Effector memory CD8-positive, alpha-beta T cell (primary cell): ENCODE measurements around the gene DENND4A.
"Not testable (repeated sequence)": the region's sequence is repeated elsewhere in the genome, so short reads cannot be mapped to it uniquely, and the experiment has no call there.

Source experiments
- ATAC-seq: fragments of 150-1000 bp; cut with Tn5 transposase; replicated peaks from 2 replicates; pipeline ENCODE4 v1.10.0; 2021; ENCODE audit warnings: mild to moderate bottlenecking, moderate library complexity
- DNase-seq, 3 experiments: peaks; one replicate each; pipeline ENCODE4 v3.0.0; 2021
- H3K27ac Mint-ChIP-seq, 2 donors: one replicate each; pipeline ENCODE4 v1.8.0; 2022; ENCODE audit warnings: mild to moderate bottlenecking in 2 of 2, mixed read lengths in 2 of 2, moderate library complexity in 2 of 2
- H3K27me3 Mint-ChIP-seq, 2 donors: one replicate each; pipeline ENCODE4 v1.8.0; 2022; ENCODE audit warnings: mixed read lengths in 2 of 2
- H3K36me3 Mint-ChIP-seq: one replicate; pipeline ENCODE4 v1.8.0; 2022; ENCODE audit warnings: mild to moderate bottlenecking, moderate library complexity, mixed read lengths; ENCODE audit not compliant: insufficient read depth
- H3K4me1 Mint-ChIP-seq, 2 donors: one replicate each; pipeline ENCODE4 v1.8.0; 2022; ENCODE audit warnings: low read depth in 2 of 2, mixed read lengths in 2 of 2
- H3K4me3 Mint-ChIP-seq, 2 donors: one replicate each; pipeline ENCODE4 v1.8.0; 2022; ENCODE audit warnings: mild to moderate bottlenecking in 2 of 2, mixed read lengths in 2 of 2, moderate library complexity in 2 of 2
- H3K9me3 Mint-ChIP-seq, 2 donors: one replicate each; pipeline ENCODE4 v1.8.0; 2022; ENCODE audit warnings: mixed read lengths in 2 of 2

Gene DENND4A

GRCh38 chr15:65790694-65791334 lies 1.3 kb downstream of the DENND4A start:
- Mint-ChIP-seq H3K9me3 (no peaks in the 10 kb centered on the region), H3K27me3 (no peaks in the 10 kb centered on the region), H3K4me1 (peaks cover 20 to 37% of the 10 kb centered on the region in 2 donors), H3K27ac (peak overlapping the region; percentile 98 to 99), H3K4me3 (peak overlapping the region; percentile 81 to 90), H3K36me3 (peaks cover 45% of the 10 kb centered on the region)
- DNase-seq: peak in 1 of 3 experiments; percentile 30
- ATAC-seq: no peak

- no peak for DNase-seq
- peaks cover 20 to 37% of the 10 kb centered on the region in 2 donors for H3K4me1 Mint-ChIP-seq
Observed at GRCh38 chr15:65789759-65790425, 2.2 kb downstream of the DENND4A start.

GRCh38 chr15:65789105-65789504 lies 3.0 kb downstream of the DENND4A start:
- DNase-seq (no peak), ATAC-seq (no peak)
- peaks cover 56% of the 10 kb centered on the region for H3K36me3 Mint-ChIP-seq
- H3K27ac Mint-ChIP-seq: peak overlapping the region; percentile 98 to 99
- no peaks in the 10 kb centered on the region for H3K27me3 Mint-ChIP-seq
- H3K4me3 Mint-ChIP-seq: peak overlapping the region; percentile 81 to 90
- no peaks in the 10 kb centered on the region for H3K9me3 Mint-ChIP-seq
- H3K4me1 Mint-ChIP-seq: peaks cover 20 to 38% of the 10 kb centered on the region in 2 donors

More at GRCh38 chr15:65789759-65790425, 2.2 kb downstream of the DENND4A start:
- Mint-ChIP-seq H3K27ac (peak overlapping the region; percentile 98 to 99), H3K36me3 (peaks cover 50% of the 10 kb centered on the region), H3K9me3 (no peaks in the 10 kb centered on the region), H3K27me3 (no peaks in the 10 kb centered on the region), H3K4me3 (peak overlapping the region; percentile 81 to 90)
- ATAC-seq: no peak

GRCh38 chr15:65787260-65787659 lies 4.8 kb downstream of the DENND4A start:
- peaks cover 17 to 37% of the 10 kb centered on the region in 2 donors for H3K4me1 Mint-ChIP-seq

GRCh38 chr15:65785151-65785550 lies 6.9 kb downstream of the DENND4A start:
- DNase-seq: no peak
- no peak overlapping the region for H3K4me3 Mint-ChIP-seq
- H3K9me3 Mint-ChIP-seq: no peaks in the 10 kb centered on the region
- peaks cover 31% of the 10 kb centered on the region for H3K36me3 Mint-ChIP-seq
- H3K27me3 Mint-ChIP-seq: no peaks in the 10 kb centered on the region
- peaks cover 16 to 36% of the 10 kb centered on the region in 2 donors for H3K4me1 Mint-ChIP-seq
- ATAC-seq: no peak
- H3K27ac Mint-ChIP-seq: peak overlapping the region in 1 of 2 donors; percentile 70

More at GRCh38 chr15:65787260-65787659, 4.8 kb downstream of the DENND4A start:
- Mint-ChIP-seq H3K27ac (peak overlapping the region; percentile 31 to 50), H3K9me3 (no peaks in the 10 kb centered on the region), H3K4me3 (peak overlapping the region; percentile 12 to 81), H3K36me3 (peaks cover 51% of the 10 kb centered on the region), H3K27me3 (no peaks in the 10 kb centered on the region)
- DNase-seq: no peak
- no peak for ATAC-seq

- Mint-ChIP-seq H3K27me3 (no peaks in the 10 kb centered on the region), H3K27ac (peak overlapping the region in 1 of 2 donors; percentile 36), H3K36me3 (peaks cover 31% of the 10 kb centered on the region), H3K4me1 (peaks cover 10 to 23% of the 10 kb centered on the region in 2 donors), H3K4me3 (no peak overlapping the region), H3K9me3 (no peaks in the 10 kb centered on the region)
- DNase-seq (no peak), ATAC-seq (no peak)
Observed at GRCh38 chr15:65783872-65784271, 8.2 kb downstream of the DENND4A start.

- Mint-ChIP-seq H3K36me3 (peaks cover 42% of the 10 kb centered on the region), H3K27me3 (no peaks in the 10 kb centered on the region), H3K4me3 (no peak overlapping the region), H3K4me1 (peaks cover 16 to 23% of the 10 kb centered on the region in 2 donors), H3K27ac (no peak overlapping the region), H3K9me3 (no peaks in the 10 kb centered on the region)
- DNase-seq (no peak), ATAC-seq (no peak)
Observed at GRCh38 chr15:65782096-65782495, 10.0 kb downstream of the DENND4A start.

- Mint-ChIP-seq H3K27ac (peak overlapping the region; percentile 85 to 87), H3K36me3 (peaks cover 48% of the 10 kb centered on the region), H3K4me1 (peaks cover 18 to 27% of the 10 kb centered on the region in 2 donors), H3K4me3 (peak overlapping the region; percentile 30 to 67)
- not testable (repeated sequence) for H3K9me3 Mint-ChIP-seq, H3K27me3 Mint-ChIP-seq, DNase-seq
- ATAC-seq: peak; percentile 43
Observed at GRCh38 chr15:65778701-65779100, 13.4 kb downstream of the DENND4A start.

- peaks cover 52% of the 10 kb centered on the region for H3K36me3 Mint-ChIP-seq
- no peaks in the 10 kb centered on the region for H3K9me3 Mint-ChIP-seq
- peak overlapping the region; percentile 85 to 87 for H3K27ac Mint-ChIP-seq
- peaks cover 23 to 29% of the 10 kb centered on the region in 2 donors for H3K4me1 Mint-ChIP-seq
- H3K27me3 Mint-ChIP-seq: no peaks in the 10 kb centered on the region
- DNase-seq (no peak), ATAC-seq (peak; percentile 82)
- peak overlapping the region; percentile 30 to 67 for H3K4me3 Mint-ChIP-seq
Observed at GRCh38 chr15:65778269-65778668, 13.8 kb downstream of the DENND4A start.

- Mint-ChIP-seq H3K9me3 (no peaks in the 10 kb centered on the region), H3K4me1 (peaks cover 27 to 29% of the 10 kb centered on the region in 2 donors), H3K4me3 (no peak overlapping the region), H3K27ac (peak overlapping the region; percentile 85 to 87), H3K27me3 (no peaks in the 10 kb centered on the region), H3K36me3 (peaks cover 56% of the 10 kb centered on the region)
- ATAC-seq (no peak), DNase-seq (no peak)
Observed at GRCh38 chr15:65777843-65778242, 14.2 kb downstream of the DENND4A start.

- Mint-ChIP-seq H3K27ac (peak overlapping the region in 1 of 2 donors; percentile 52), H3K4me3 (no peak overlapping the region), H3K4me1 (peaks cover 28 to 34% of the 10 kb centered on the region in 2 donors), H3K36me3 (peaks cover 61% of the 10 kb centered on the region), H3K9me3 (no peaks in the 10 kb centered on the region), H3K27me3 (no peaks in the 10 kb centered on the region)
- no peak for ATAC-seq
- no peak for DNase-seq
Observed at GRCh38 chr15:65777053-65777452, 15.0 kb downstream of the DENND4A start.

- no peaks in the 10 kb centered on the region for H3K9me3 Mint-ChIP-seq
- peaks cover 34 to 51% of the 10 kb centered on the region in 2 donors for H3K4me1 Mint-ChIP-seq
- no peaks in the 10 kb centered on the region for H3K27me3 Mint-ChIP-seq
- peak; percentile 7 for ATAC-seq
- no peak for DNase-seq
- peaks cover 61% of the 10 kb centered on the region for H3K36me3 Mint-ChIP-seq
- peak overlapping the region; percentile 13 to 79 for H3K27ac Mint-ChIP-seq
- H3K4me3 Mint-ChIP-seq: peak overlapping the region; percentile 12 to 38
Observed at GRCh38 chr15:65773386-65774111, 18.5 kb downstream of the DENND4A start.

- Mint-ChIP-seq H3K36me3 (peaks cover 57% of the 10 kb centered on the region), H3K27ac (peak overlapping the region in 1 of 2 donors; percentile 79), H3K4me1 (peaks cover 35 to 53% of the 10 kb centered on the region in 2 donors), H3K9me3 (no peaks in the 10 kb centered on the region), H3K27me3 (no peaks in the 10 kb centered on the region), H3K4me3 (peak overlapping the region; percentile 12 to 38)
- peak; percentile 65 for ATAC-seq
- no peak for DNase-seq
Observed at GRCh38 chr15:65772930-65773329, 19.2 kb downstream of the DENND4A start.
